GM20000 (cell line): ENCODE results near the gene MIPOL1.

Experiments
- DNase-seq: peaks from one replicate; pipeline ENCODE4 v3.0.0; 2012; ENCODE audit warnings: low spot score
- CTCF ChIP-seq: IDR thresholded peaks from 2 replicates; pipeline ENCODE4 v1.5.1; 2012; ENCODE audit warnings: mild to moderate bottlenecking, control low read depth; ENCODE audit errors: extremely low read depth, missing control alignments

The MIPOL1 gene

GRCh38 chr14:37428954-37429353, 231.2 kb downstream of the MIPOL1 start:
- DNase-seq: no peak
- no peak for TF ChIP-seq CTCF

DNA sequence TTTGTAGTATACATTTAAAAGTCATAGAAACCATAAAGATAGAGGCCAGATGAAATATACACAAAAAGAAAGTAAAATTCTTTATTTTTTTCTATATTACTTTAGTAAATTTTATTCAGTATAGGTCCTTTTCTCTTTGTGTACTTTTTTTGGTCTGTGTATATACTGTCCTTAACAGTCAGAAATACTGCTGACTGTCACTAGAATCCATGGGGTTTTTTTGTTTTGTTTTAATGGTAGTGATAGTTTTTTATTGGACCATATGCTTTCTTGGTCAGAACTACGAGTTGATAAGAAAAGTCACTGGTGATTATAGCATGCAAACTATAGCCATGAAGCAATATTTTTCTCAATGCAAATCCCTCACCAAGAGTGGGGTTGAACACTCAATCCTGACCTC, 231.9 kb downstream of the MIPOL1 start:
- no peak for TF ChIP-seq CTCF
- no peak for DNase-seq

DNA sequence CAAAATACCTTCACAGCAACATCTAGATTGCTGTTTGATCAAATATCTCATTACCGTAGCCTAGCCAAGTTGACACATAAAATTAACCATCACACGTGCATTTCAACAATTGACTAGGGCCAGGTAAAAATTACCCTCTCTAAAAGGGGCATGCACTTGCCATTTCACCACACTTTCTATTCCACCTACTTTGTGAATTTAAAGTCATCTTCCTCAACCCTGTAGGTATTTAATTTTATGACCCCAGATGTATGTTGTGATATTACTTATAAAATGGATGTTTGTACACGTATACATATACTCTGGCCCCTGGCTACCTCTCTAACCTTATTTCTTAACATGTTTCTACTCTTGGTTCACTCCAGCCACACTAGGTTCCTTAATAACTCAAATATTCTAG, 237.1 kb downstream of the MIPOL1 start:
- DNase-seq: no peak
- TF ChIP-seq CTCF: no peak

DNA sequence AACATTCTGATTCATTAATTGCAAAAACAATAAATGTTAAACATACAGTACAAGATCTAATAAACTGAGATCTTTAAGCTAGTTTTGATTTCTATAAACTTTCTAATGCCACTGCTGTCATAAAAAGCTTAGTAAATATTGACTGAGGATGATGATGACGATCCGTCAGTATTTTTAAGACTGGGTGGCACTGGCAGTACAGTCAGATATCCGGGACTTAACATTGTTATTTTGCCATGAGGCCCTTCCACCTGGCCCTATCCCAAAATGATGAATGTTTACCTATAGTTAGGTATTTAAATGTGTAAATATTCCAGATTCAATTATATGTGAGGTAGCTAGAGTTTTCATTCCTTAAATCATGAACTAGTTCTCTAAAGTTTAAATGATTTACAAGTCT, 238.8 kb downstream of the MIPOL1 start:
- TF ChIP-seq CTCF: no peak
- DNase-seq: no peak

DNA sequence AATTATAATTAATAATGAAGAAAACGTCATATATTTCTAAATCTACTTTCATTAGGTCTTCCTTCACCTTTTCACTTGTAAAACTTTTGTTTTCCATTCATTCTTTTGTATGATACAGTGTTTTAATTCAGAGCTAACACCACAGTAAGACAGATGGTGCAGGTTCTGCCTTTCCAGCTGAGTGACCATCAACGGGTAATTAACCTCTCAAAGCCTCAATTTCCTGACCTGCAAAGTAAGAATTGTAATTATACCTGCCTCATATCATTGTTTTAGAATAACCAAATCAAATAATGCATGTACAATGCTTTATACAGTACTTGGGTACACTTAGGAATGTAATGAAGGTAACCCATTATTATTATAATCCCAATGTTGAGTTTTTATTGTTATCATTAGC, 239.8 kb downstream of the MIPOL1 start:
- no peak for DNase-seq

GRCh38 chr14:37438444-37438843, 240.7 kb downstream of the MIPOL1 start:
- TF ChIP-seq CTCF: no peak
- no peak for DNase-seq

More for the DNA sequence above, 239.8 kb downstream of the MIPOL1 start:
- no peak for TF ChIP-seq CTCF

DNA sequence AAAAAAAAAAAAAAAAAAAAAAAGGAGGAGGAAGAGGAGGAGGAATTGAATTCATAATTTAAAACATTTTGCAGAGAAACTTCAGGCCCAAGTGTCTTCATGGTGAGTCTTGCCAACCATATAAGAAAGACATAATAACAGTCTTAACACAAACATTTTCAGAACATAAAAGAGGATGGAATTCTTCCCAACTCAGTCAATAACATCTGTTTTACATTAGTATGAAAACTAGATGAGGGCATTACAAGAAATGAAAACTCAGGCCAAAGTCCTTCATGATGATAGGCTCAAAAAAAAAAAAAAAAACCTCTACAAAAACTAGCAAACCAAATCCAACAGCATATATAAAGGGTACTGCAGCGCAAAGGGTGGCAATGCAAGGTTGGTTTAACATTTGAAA, 245.7 kb downstream of the MIPOL1 start:
- no peak for DNase-seq
- TF ChIP-seq CTCF: no peak
